Uterus (tissue), 4 donors: Measurements from ENCODE around the gene ITPR2. TPM values are rescaled to one million over a fixed set of nuclear protein-coding genes. Genes with fewer than 3 reads are reported as not detected.

Experiments
- DNase-seq, 2 donors: peaks; one replicate each; pipeline ENCODE4 v3.0.0-alpha.2; 2019 to 2020
- H3K27ac ChIP-seq, 2 donors: fragments of 200-600 bp; sonication (generic); 1 replicate in 1 of 2; 2 replicates in 1 of 2; pipeline ENCODE4 v1.5.1; 2016 to 2018
- H3K27me3 ChIP-seq, 2 donors: fragments of 200-600 bp; sonication (generic); one replicate each; pipeline ENCODE4 v1.5.1; 2018 to 2019; ENCODE audit warnings: control low read depth in 1 of 2
- H3K36me3 ChIP-seq, 2 donors: fragments of 200-600 bp; sonication (generic); one replicate each; pipeline ENCODE4 v1.5.1; 2019; ENCODE audit warnings: control low read depth in 1 of 2
- H3K4me1 ChIP-seq, 2 donors: fragments of 200-600 bp; sonication (generic); one replicate each; pipeline ENCODE4 v1.5.1; 2018 to 2019; ENCODE audit warnings: control low read depth in 1 of 2
- H3K4me3 ChIP-seq, 2 donors: fragments of 200-600 bp; sonication (generic); 1 replicate in 1 of 2; 2 replicates in 1 of 2; pipeline ENCODE4 v1.5.1; 2018 to 2019; ENCODE audit warnings: mild to moderate bottlenecking in 1 of 2
- H3K9me3 ChIP-seq, 2 donors: fragments of 200-600 bp; sonication (generic); one replicate each; pipeline ENCODE4 v1.5.1; 2019; ENCODE audit warnings: control low read depth in 1 of 2
- CTCF ChIP-seq, 4 experiments: fragments of 200-600 bp in 2 of 4; fragments of 450-650 bp in 2 of 4; sonication (generic) in 2 of 4; IDR thresholded peaks; one replicate each; pipeline ENCODE4 v1.5.1; 2016 to 2019; ENCODE audit warnings: antibody characterized with exemption in 4 of 4, mild to moderate bottlenecking in 2 of 4, moderate library complexity in 1 of 4
- POLR2A ChIP-seq, 2 donors: fragments of 450-650 bp; IDR thresholded peaks; one replicate each; pipeline ENCODE4 v1.6.1; 2016; ENCODE audit warnings: antibody characterized with exemption in 2 of 2, mild to moderate bottlenecking in 1 of 2, moderate library complexity in 1 of 2
- intact Hi-C: fragments of 100-400 bp; cut with DNase I; formaldehyde crosslinking; loops from one replicate; pipeline ENCODE4 v1.15.1; 2023; ENCODE audit warnings: low total_unique reads
- total RNA-seq, 4 donors: library from RNA; depleted of rRNA in 3 of 4; stranded (reverse); fragments of >200 nt in 3 of 4; gene quantifications; one replicate each; pipeline versions ENCODE4 v1.1.0 to v1.2.4, GENCODE V29; 2014 to 2023
- donor health status: DM: yes; HTN: yes; CAD: no.

The ITPR2 gene
- total RNA-seq, 4 donors from 2014 or later: 53.5 to 271 (median 60.4) TPM

GRCh38 chr12:26723379-26724308 lies 109.3 kb downstream of the ITPR2 start:
- intact Hi-C loops: no loop called here
- Histone ChIP-seq H3K9me3 (no peaks in the 10 kb centered on the region), H3K36me3 (no peaks in the 10 kb centered on the region), H3K27ac (peak overlapping the region; percentile 70 to 71), H3K27me3 (no peaks in the 10 kb centered on the region), H3K4me1 (no peaks in the 10 kb centered on the region), H3K4me3 (no peak overlapping the region)
- no peak for TF ChIP-seq CTCF (IDR thresholded peaks at IDR 0.05)
- no peak for TF ChIP-seq POLR2A (IDR thresholded peaks at IDR 0.05)
- peak in 1 of 2 donors; percentile 42 for DNase-seq

GRCh38 chr12:26721800-26722199 lies 111.2 kb downstream of the ITPR2 start:
- Histone ChIP-seq H3K27me3 (no peaks in the 10 kb centered on the region), H3K36me3 (no peaks in the 10 kb centered on the region), H3K27ac (no peak overlapping the region), H3K4me3 (no peak overlapping the region), H3K4me1 (no peaks in the 10 kb centered on the region), H3K9me3 (no peaks in the 10 kb centered on the region)
- no peak for DNase-seq
- intact Hi-C loops: no loop called here
- no peak for TF ChIP-seq CTCF (IDR thresholded peaks at IDR 0.05)
- TF ChIP-seq POLR2A (IDR thresholded peaks at IDR 0.05): no peak

- no peak overlapping the region for H3K4me3 ChIP-seq
- intact Hi-C loops: no loop called here
Observed at GRCh38 chr12:26719852-26720251, 113.1 kb downstream of the ITPR2 start.

GRCh38 chr12:26717757-26718156 lies 115.2 kb downstream of the ITPR2 start:
- no peaks in the 10 kb centered on the region for H3K4me1 ChIP-seq
- DNase-seq: no peak
- H3K36me3 ChIP-seq: no peaks in the 10 kb centered on the region
- no peak for TF ChIP-seq CTCF (IDR thresholded peaks at IDR 0.05)
- no peak for TF ChIP-seq POLR2A (IDR thresholded peaks at IDR 0.05)
- intact Hi-C loops: no loop called here
- H3K4me3 ChIP-seq: no peak overlapping the region
- no peak overlapping the region for H3K27ac ChIP-seq
- no peaks in the 10 kb centered on the region for H3K9me3 ChIP-seq
- H3K27me3 ChIP-seq: no peaks in the 10 kb centered on the region

More at GRCh38 chr12:26719852-26720251, 113.1 kb downstream of the ITPR2 start:
- no peaks in the 10 kb centered on the region for H3K9me3 ChIP-seq
- H3K27ac ChIP-seq: no peak overlapping the region
- no peak for DNase-seq
- no peaks in the 10 kb centered on the region for H3K36me3 ChIP-seq
- no peaks in the 10 kb centered on the region for H3K27me3 ChIP-seq
- TF ChIP-seq POLR2A (IDR thresholded peaks at IDR 0.05) (no peak), CTCF (IDR thresholded peaks at IDR 0.05) (no peak)
- no peaks in the 10 kb centered on the region for H3K4me1 ChIP-seq

- Histone ChIP-seq H3K4me1 (no peaks in the 10 kb centered on the region), H3K4me3 (no peak overlapping the region), H3K27ac (no peak overlapping the region), H3K9me3 (no peaks in the 10 kb centered on the region), H3K27me3 (no peaks in the 10 kb centered on the region), H3K36me3 (no peaks in the 10 kb centered on the region)
- intact Hi-C loops: no loop called here
- no peak for DNase-seq
- TF ChIP-seq CTCF (IDR thresholded peaks at IDR 0.05): no peak
- no peak for TF ChIP-seq POLR2A (IDR thresholded peaks at IDR 0.05)
Observed at GRCh38 chr12:26715232-26715631, 117.8 kb downstream of the ITPR2 start.
